NCI-H128 (cell line): ENCODE results near the gene EMX1.

Experiments used
- DNase-seq: peaks from one replicate; lab custom pipeline; 2025; ENCODE audit not compliant: unreplicated experiment; lab: John Stamatoyannopoulos, UW

EMX1 gene

GRCh38 chr2:72975017-72975416 is 57.7 kb downstream of the EMX1 start:
- DNase-seq, result no peak

DNA sequence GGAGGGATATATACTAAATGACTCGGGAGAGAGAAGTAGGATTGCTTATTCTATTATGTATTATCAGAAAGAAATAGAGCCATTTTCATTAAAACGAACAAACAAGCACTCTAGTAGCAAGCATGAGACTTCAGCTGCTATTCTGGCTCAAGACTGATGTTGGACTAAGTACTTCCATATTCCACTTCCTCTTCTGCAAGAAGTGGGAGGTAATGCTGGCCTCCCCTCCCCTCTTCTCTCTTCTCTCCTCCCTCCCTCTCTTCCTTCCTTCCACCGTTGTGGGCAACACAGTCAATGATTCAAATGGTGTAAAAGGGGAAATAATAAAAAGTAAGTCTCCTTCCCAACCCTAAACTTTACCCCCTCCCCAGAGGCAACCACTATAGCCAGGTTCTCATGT is 62.6 kb downstream of the EMX1 start:
- no peak for DNase-seq

DNA sequence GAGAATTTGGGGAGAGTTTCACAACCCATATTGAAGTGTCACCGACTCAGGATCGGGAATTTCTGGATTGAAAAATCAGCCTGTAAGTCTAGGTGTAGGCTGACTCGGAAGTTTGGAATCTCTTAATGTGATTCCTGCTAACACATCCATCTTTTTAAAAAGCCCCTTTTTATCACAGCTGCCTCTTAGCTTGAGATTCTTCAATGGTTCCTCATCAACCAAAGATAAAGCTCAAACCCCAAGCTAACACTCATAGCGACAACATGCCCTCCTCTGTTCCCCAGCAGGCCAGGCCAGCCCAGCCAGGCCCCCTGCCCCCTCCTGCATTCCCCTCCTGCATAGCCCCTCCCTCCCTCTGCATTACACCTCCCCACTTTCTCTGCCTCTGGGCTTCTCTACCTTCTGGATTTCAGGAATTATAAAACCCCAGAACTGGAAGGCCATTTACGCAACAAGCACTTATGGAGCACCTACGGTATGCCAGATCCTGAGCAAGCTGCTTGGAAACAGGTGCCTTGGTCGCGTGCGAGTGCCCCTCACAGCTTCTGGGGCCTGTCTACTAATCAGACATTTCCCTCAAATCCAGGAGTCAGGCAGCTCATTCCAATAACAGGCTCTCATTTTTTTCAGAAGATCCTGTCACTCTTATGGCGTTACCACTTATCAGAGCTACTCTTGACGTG is 63.4 kb downstream of the EMX1 start:
- DNase-seq, result no peak

- no peak for DNase-seq
Measured at GRCh38 chr2:72981536-72981935, 64.2 kb downstream of the EMX1 start.

DNA sequence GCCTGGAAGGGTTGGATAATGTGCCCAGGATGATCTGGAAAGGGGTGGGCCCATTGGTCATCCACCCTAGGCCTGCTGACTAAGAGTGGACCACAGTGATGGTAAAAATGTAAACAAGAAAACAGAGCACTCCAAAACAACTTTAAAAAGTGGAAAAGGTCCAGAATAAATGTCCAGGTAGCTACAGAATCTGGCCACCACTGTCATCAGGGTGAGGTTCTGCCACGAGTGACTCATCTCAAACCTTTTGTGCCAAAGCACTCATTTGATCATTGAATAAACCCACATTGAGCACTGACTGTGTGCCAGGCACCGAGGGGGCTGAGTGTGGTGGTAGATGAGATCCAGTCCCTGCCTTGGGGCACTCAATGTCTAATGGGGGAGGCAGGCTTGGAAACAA is 64.9 kb downstream of the EMX1 start:
- DNase-seq, result no peak

- DNase-seq, result no peak
Measured at GRCh38 chr2:72982781-72983499, 65.6 kb downstream of the EMX1 start.

GRCh38 chr2:72983500-72984161 is 66.3 kb downstream of the EMX1 start:
- DNase-seq, result no peak

DNA sequence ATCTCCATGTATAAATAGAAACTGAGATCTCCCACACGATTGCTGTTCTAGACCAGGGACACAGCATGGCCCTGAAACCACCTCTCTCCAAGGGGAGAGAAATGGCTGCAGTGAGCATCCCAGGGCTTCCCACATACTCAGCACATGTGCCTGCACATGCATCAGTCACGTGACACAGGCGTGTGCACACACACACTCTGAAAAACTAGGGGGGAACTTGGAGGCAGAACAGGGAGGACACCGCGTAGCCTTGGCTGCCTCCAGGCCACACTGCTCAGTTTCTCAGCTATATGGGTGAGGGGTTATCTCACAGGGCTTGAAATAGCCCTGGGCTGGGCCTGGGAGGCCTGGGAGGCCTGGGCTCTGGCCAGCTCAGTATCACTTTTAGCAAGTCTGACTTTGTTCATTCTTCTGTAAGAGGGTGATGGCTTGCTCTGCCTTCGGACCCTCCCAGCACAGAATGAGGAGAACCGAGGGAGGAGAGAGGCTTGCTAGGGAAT is 66.9 kb downstream of the EMX1 start:
- no peak for DNase-seq
